DND-41 (cell line): Measurements from ENCODE around the gene RNASEH1.

Experiments
- ATAC-seq: fragments of 200-7000 bp; cut with Tn5 transposase; 3 replicates; pipeline ENCODE4 v1.9.1; 2021; ENCODE audit warnings: low read depth; ENCODE audit not compliant: insufficient read depth
- DNase-seq: peaks from one replicate; pipeline ENCODE4 v3.0.0-alpha.2; 2020
- H2AFZ ChIP-seq: 2 replicates; pipeline ENCODE4 v1.6.0; 2012; ENCODE audit warnings: low read depth, low read length
- H3K27ac ChIP-seq: 2 replicates; pipeline ENCODE4 v1.5.1; 2012; ENCODE audit warnings: low read length, inconsistent platforms
- H3K27me3 ChIP-seq: fragments of 200-600 bp; sonication (generic); 2 replicates; pipeline ENCODE4 v1.6.0; 2012; ENCODE audit warnings: low read length, mild to moderate bottlenecking, inconsistent platforms; ENCODE audit not compliant: insufficient read depth, poor library complexity
- H3K36me3 ChIP-seq: 2 replicates; pipeline ENCODE4 v1.5.1; 2012; ENCODE audit warnings: low read length, inconsistent platforms; ENCODE audit not compliant: insufficient read depth
- H3K4me1 ChIP-seq: 2 replicates; pipeline ENCODE4 v1.5.1; 2012; ENCODE audit warnings: mild to moderate bottlenecking, low read length; ENCODE audit not compliant: insufficient read depth
- H3K4me2 ChIP-seq: 2 replicates; pipeline ENCODE4 v1.6.0; 2012; ENCODE audit warnings: mild to moderate bottlenecking, moderate library complexity, low read length, inconsistent platforms; ENCODE audit not compliant: insufficient read depth
- H3K4me3 ChIP-seq, 2 experiments: fragments of 200-600 bp in 1 of 2; shearing (Covaris generic) in 1 of 2; 2 replicates each; pipeline ENCODE4 v1.5.1; 2012 to 2016; ENCODE audit warnings: inconsistent platforms in 2 of 2, low read length in 2 of 2, mild to moderate bottlenecking in 2 of 2, low read depth in 1 of 2, moderate library complexity in 1 of 2
- H3K79me2 ChIP-seq: 2 replicates; pipeline ENCODE4 v1.6.0; 2012; ENCODE audit warnings: low read length, inconsistent platforms; ENCODE audit not compliant: insufficient read depth
- H3K9ac ChIP-seq: 2 replicates; pipeline ENCODE4 v1.6.0; 2012; ENCODE audit warnings: low read depth, mild to moderate bottlenecking, inconsistent platforms, low read length, moderate library complexity
- H3K9me3 ChIP-seq: 2 replicates; pipeline ENCODE4 v1.5.1; 2012; ENCODE audit warnings: low read length, moderate library complexity, mild to moderate bottlenecking, inconsistent platforms; ENCODE audit not compliant: insufficient read depth, severe bottlenecking
- H4K20me1 ChIP-seq: 2 replicates; pipeline ENCODE4 v1.6.0; 2012; ENCODE audit warnings: low read length; ENCODE audit not compliant: insufficient read depth
- CTCF ChIP-seq: IDR thresholded peaks from 2 replicates; pipeline ENCODE4 v1.5.1; 2012; ENCODE audit warnings: borderline replicate concordance, low read length, moderate library complexity, mild to moderate bottlenecking; ENCODE audit not compliant: poor library complexity, severe bottlenecking; ENCODE audit errors: extremely low read depth
- EZH2 ChIP-seq: IDR thresholded peaks from 3 replicates; pipeline ENCODE4 v1.6.1; 2012; ENCODE audit warnings: borderline replicate concordance, low read depth, mild to moderate bottlenecking, moderate library complexity, low read length, inconsistent platforms; ENCODE audit not compliant: severe bottlenecking

The RNASEH1 gene

GRCh38 chr2:3545788-3546478, 12.2 kb downstream of the RNASEH1 start:
- Histone ChIP-seq H2AFZ (no peak overlapping the region), H3K4me3 (no peak overlapping the region), H4K20me1 (peaks cover 8% of the 10 kb centered on the region), H3K4me1 (no peaks in the 10 kb centered on the region), H3K36me3 (peaks cover 92% of the 10 kb centered on the region), H3K4me2 (no peak overlapping the region), H3K27ac (no peak overlapping the region), H3K79me2 (peaks cover 16% of the 10 kb centered on the region; the same call in 1 of the 2 replicates), H3K9ac (no peak overlapping the region), H3K27me3 (no peaks in the 10 kb centered on the region), H3K9me3 (no peaks in the 10 kb centered on the region)
- ATAC-seq (no peak), DNase-seq (no peak)
- TF ChIP-seq EZH2, result no peak
- no peak for TF ChIP-seq CTCF

- DNase-seq (no peak), ATAC-seq (no peak)
- Histone ChIP-seq H3K4me2 (no peak overlapping the region), H3K36me3 (peaks cover 81% of the 10 kb centered on the region), H3K9me3 (no peaks in the 10 kb centered on the region), H3K79me2 (peaks cover 16% of the 10 kb centered on the region; the same call in 1 of the 2 replicates), H3K4me1 (no peaks in the 10 kb centered on the region), H2AFZ (no peak overlapping the region), H3K4me3 (no peak overlapping the region), H4K20me1 (peaks cover 6% of the 10 kb centered on the region; the same call in 1 of the 2 replicates), H3K27me3 (no peaks in the 10 kb centered on the region), H3K9ac (no peak overlapping the region), H3K27ac (no peak overlapping the region)
- TF ChIP-seq EZH2 (no peak), CTCF (no peak)
These were observed 15.0 kb downstream of the RNASEH1 start for GRCh38 chr2:3543023-3543683.

- ATAC-seq (no peak), DNase-seq (no peak)
- no peaks in the 10 kb centered on the region for H3K4me1 ChIP-seq
- peaks cover 6% of the 10 kb centered on the region; the same call in 1 of the 2 replicates for H4K20me1 ChIP-seq
- no peaks in the 10 kb centered on the region for H3K9me3 ChIP-seq
- H3K79me2 ChIP-seq, result peaks cover 16% of the 10 kb centered on the region; the same call in 1 of the 2 replicates
- TF ChIP-seq CTCF (no peak), EZH2 (no peak)
- no peak overlapping the region for H3K27ac ChIP-seq
- no peak overlapping the region for H3K9ac ChIP-seq
- H3K27me3 ChIP-seq, result no peaks in the 10 kb centered on the region
- peaks cover 72% of the 10 kb centered on the region for H3K36me3 ChIP-seq
- no peak overlapping the region for H3K4me2 ChIP-seq
- H2AFZ ChIP-seq, result no peak overlapping the region
- no peak overlapping the region for H3K4me3 ChIP-seq
These were observed 16.0 kb downstream of the RNASEH1 start for GRCh38 chr2:3542107-3542506.
